ENCODE data around the gene ACSS3.

The ACSS3 gene

DNA sequence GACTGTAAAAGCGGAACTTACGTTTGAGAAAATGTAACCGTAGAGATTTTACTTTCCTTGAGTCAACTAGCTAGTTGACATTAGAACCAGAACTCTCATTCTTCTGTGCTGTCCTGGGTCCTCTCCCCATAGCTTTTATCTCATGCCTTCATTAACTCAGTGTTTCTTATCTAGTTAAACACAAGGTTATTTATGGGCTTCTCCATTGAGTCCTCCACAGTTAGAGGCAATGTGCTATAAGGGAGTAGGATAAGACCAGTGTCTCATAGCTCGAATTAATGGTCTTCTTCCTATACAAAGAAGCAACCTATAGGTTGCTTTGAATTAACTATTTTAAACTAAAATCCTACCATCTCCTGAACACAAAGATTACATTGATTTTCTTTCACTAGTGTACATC is 129.8 kb downstream of the ACSS3 start:
- Histone ChIP-seq H3K36me3 (ENCODE audit: control insufficient read depth in 2 of 2, insufficient read depth in 1 of 2, low read length in 2 of 2) (no peaks in the 10 kb centered on the region), H3K4me1 (ENCODE audit: control insufficient read depth, insufficient read depth, low read length) (peaks cover 19% of the 10 kb centered on the region), H3K4me3 (ENCODE audit: low read depth, low read length) (no peak overlapping the region), H3K9me3 (ENCODE audit: control insufficient read depth, insufficient read depth, low read depth, low read length) (no peaks in the 10 kb centered on the region), H3K27ac (ENCODE audit: extremely low read depth, low read depth, low read length) (no peak overlapping the region)
- POLR2A ChIA-PET, result no interaction called here
- CTCF ChIA-PET, result no interaction called here
- TF ChIP-seq, protein P1, sequence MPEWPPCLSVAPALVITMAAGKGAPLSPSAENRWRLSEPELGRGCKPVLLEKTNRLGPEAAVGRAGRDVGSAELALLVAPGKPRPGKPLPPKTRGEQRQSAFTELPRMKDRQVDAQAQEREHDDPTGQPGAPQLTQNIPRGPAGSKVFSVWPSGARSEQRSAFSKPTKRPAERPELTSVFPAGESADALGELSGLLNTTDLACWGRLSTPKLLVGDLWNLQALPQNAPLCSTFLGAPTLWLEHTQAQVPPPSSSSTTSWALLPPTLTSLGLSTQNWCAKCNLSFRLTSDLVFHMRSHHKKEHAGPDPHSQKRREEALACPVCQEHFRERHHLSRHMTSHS (tag by site-specific recombination; IDR thresholded peaks at IDR 0.05), result no peak
- TF ChIP-seq ZNF16 (tag by site-specific recombination; IDR thresholded peaks at IDR 0.05; ENCODE audit: low read depth) (no peak), ZNF548 (tag by site-specific recombination; IDR thresholded peaks at IDR 0.05) (no peak)

DNA sequence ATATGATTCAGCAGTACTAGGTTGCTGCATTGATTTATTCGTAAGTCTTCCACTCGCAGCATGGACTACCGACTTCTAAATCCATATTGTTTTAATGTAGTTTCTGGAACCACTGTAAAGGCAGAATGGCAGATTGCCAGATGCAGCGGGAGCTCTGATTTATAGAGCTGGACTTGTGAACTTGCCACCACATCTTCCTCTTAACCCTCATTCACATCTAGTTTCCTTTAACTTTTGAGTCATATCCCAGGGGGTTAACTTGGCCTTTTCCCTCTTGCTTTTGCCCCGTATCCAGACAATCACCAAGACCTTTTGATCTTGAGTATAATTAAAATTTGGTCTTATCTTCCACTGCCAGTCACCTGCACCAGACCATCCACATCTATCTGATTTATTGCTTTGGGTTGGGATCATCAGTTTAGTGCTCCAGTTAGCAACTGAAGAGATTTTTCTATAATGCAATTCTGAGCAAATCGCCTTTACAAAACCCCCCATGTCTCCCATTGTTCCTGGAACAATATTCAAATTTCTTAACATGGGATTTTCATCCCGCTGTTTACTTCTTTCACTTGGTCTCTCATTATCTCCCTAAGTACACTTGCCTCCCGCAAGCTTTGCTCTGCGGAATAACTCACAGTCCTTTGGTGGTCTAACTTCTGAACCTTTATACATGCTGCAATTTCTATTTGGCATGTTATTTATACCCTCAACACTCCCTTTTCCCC is 130.5 kb downstream of the ACSS3 start:
- CTCF ChIA-PET, result no interaction called here
- no peak overlapping the region for H3K27ac ChIP-seq (ENCODE audit: extremely low read depth, low read depth, low read length)
- H3K4me1 ChIP-seq (ENCODE audit: control insufficient read depth, insufficient read depth, low read length), result peaks cover 19% of the 10 kb centered on the region
- TF ChIP-seq ZNF24 (tag by site-specific recombination; IDR thresholded peaks at IDR 0.05), result no peak
- TF ChIP-seq GLIS2 (tag by site-specific recombination; IDR thresholded peaks at IDR 0.05), result no peak
- no peak for TF ChIP-seq ZNF473 (tag by site-specific recombination; IDR thresholded peaks at IDR 0.05)
- TF ChIP-seq TCF7L2 (IDR thresholded peaks at IDR 0.05; ENCODE audit: borderline replicate concordance, low read depth, low read length), result peak; percentile 72
- TF ChIP-seq ZBTB7A (tag by site-specific recombination; IDR thresholded peaks at IDR 0.05; ENCODE audit: low read depth), result no peak
- 0 out of 2 replicates have a peak, but pooled peaks have one; percentile 6 for TF ChIP-seq ZIC2 (tag by site-specific recombination; IDR thresholded peaks at IDR 0.05)
- no peak for TF ChIP-seq ZNF600 (tag by site-specific recombination; IDR thresholded peaks at IDR 0.05)
- TF ChIP-seq, protein P2, sequence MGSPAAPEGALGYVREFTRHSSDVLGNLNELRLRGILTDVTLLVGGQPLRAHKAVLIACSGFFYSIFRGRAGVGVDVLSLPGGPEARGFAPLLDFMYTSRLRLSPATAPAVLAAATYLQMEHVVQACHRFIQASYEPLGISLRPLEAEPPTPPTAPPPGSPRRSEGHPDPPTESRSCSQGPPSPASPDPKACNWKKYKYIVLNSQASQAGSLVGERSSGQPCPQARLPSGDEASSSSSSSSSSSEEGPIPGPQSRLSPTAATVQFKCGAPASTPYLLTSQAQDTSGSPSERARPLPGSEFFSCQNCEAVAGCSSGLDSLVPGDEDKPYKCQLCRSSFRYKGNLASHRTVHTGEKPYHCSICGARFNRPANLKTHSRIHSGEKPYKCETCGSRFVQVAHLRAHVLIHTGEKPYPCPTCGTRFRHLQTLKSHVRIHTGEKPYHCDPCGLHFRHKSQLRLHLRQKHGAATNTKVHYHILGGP (tag by site-specific recombination; IDR thresholded peaks at IDR 0.05), result no peak
- TF ChIP-seq ZNF324 (tag by site-specific recombination; IDR thresholded peaks at IDR 0.05), result no peak
- no peak for TF ChIP-seq ZNF76 (tag by site-specific recombination; IDR thresholded peaks at IDR 0.05; ENCODE audit: borderline replicate concordance, low read depth)
- TF ChIP-seq, protein P3, sequence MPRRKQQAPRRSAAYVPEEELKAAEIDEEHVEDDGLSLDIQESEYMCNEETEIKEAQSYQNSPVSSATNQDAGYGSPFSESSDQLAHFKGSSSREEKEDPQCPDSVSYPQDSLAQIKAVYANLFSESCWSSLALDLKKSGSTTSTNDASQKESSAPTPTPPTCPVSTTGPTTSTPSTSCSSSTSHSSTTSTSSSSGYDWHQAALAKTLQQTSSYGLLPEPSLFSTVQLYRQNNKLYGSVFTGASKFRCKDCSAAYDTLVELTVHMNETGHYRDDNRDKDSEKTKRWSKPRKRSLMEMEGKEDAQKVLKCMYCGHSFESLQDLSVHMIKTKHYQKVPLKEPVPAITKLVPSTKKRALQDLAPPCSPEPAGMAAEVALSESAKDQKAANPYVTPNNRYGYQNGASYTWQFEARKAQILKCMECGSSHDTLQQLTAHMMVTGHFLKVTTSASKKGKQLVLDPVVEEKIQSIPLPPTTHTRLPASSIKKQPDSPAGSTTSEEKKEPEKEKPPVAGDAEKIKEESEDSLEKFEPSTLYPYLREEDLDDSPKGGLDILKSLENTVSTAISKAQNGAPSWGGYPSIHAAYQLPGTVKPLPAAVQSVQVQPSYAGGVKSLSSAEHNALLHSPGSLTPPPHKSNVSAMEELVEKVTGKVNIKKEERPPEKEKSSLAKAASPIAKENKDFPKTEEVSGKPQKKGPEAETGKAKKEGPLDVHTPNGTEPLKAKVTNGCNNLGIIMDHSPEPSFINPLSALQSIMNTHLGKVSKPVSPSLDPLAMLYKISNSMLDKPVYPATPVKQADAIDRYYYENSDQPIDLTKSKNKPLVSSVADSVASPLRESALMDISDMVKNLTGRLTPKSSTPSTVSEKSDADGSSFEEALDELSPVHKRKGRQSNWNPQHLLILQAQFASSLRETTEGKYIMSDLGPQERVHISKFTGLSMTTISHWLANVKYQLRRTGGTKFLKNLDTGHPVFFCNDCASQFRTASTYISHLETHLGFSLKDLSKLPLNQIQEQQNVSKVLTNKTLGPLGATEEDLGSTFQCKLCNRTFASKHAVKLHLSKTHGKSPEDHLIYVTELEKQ (tag by site-specific recombination; IDR thresholded peaks at IDR 0.05; ENCODE audit: borderline replicate concordance), result no peak
- peak; percentile 86 for TF ChIP-seq GLIS1 (tag by site-specific recombination; IDR thresholded peaks at IDR 0.05)
- no peak for TF ChIP-seq ZBTB21 (tag by site-specific recombination; IDR thresholded peaks at IDR 0.05)
- 0 out of 2 replicates have a peak, but pooled peaks have one; percentile 14 for TF ChIP-seq TRIM28 (IDR thresholded peaks at IDR 0.05; ENCODE audit: borderline replicate concordance, low read length)
- no peak for TF ChIP-seq ZNF394 (tag by site-specific recombination; IDR thresholded peaks at IDR 0.05; ENCODE audit: borderline replicate concordance)
- H3K36me3 ChIP-seq (ENCODE audit: control insufficient read depth in 2 of 2, insufficient read depth in 1 of 2, low read length in 2 of 2), result no peaks in the 10 kb centered on the region
- POLR2A ChIA-PET, result no interaction called here
- no peaks in the 10 kb centered on the region for H3K9me3 ChIP-seq (ENCODE audit: control insufficient read depth, insufficient read depth, low read depth, low read length)
- H3K4me3 ChIP-seq (ENCODE audit: low read depth, low read length), result no peak overlapping the region
